Activated naive CD4-positive, alpha-beta T cell treated with Interleukin-2 at 50 U/mL for 16 hours (primary cell): ENCODE results near the gene NOTCH2.

ENCODE experiments used
- DNase-seq: peaks from one replicate; pipeline ENCODE4 v3.0.0-alpha.2; 2020

The NOTCH2 gene

GRCh38 chr1:119971710-119972570 is 97.5 kb downstream of the NOTCH2 start:
- no peak for DNase-seq

GRCh38 chr1:119968601-119969000 is 100.9 kb downstream of the NOTCH2 start:
- DNase-seq: no peak

DNA sequence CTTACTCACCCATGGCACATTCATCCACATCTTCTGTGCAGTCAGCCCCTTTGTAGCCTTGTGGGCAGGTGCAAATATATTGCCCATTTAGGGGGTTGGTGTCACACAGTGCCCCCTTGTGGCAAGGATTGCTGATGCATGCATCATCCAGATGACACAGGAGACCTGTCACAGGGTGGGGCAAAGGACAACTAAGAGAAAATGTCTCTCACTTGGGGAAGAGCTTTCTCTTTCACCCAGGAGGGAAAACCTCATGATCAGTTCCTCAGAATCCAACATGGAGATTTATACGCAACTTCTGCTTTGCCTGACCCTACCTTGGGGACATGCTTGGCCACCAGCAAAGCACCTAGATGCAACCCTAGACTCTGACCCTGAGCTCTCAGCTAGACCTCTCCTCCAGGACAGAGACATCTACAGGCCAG is 101.4 kb downstream of the NOTCH2 start:
- peak; percentile 82 for DNase-seq

DNA sequence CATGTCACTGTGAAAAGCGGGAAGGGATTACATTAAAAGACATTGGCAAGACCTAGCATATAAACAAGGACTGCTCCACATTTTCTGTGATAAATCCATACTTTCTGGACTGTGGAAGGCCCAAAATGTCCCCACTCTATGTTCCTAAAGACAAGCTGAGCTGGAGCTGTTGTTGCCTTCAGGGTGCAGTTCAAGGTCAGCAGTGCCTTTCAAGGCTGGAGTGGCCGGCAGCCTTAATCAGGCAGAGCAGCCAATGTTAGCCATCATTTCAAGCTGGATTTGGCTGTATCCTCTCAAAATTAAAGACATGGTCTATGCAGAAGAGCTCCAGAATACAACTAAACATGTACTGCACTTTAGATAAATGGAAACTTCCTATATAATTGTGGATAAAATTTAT is 102.8 kb downstream of the NOTCH2 start:
- no peak for DNase-seq

DNA sequence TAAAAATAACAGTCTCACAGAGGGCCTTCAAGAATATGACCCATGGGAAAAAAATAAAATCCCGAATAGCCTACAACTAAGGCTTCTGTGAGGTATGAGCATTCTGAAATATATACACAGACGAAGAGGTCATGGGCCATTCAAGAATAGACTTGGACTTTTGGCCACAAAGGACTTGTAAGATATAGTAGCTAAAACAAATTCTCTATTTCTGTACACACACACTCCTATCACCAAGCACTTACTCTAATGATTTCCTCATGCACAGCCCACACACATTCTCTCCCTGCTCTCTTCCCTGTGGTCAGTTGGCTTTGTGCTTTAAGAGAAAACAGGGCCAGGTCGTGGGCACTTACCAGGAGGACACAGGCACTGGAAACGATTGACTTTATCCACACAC is 103.4 kb downstream of the NOTCH2 start:
- DNase-seq: no peak

- DNase-seq: no peak
Observed at GRCh38 chr1:119964673-119965363, 104.6 kb downstream of the NOTCH2 start.

- no peak for DNase-seq
Observed at GRCh38 chr1:119962296-119962968, 107.0 kb downstream of the NOTCH2 start.

- DNase-seq: no peak
Observed at GRCh38 chr1:119960501-119960900, 109.0 kb downstream of the NOTCH2 start.

DNA sequence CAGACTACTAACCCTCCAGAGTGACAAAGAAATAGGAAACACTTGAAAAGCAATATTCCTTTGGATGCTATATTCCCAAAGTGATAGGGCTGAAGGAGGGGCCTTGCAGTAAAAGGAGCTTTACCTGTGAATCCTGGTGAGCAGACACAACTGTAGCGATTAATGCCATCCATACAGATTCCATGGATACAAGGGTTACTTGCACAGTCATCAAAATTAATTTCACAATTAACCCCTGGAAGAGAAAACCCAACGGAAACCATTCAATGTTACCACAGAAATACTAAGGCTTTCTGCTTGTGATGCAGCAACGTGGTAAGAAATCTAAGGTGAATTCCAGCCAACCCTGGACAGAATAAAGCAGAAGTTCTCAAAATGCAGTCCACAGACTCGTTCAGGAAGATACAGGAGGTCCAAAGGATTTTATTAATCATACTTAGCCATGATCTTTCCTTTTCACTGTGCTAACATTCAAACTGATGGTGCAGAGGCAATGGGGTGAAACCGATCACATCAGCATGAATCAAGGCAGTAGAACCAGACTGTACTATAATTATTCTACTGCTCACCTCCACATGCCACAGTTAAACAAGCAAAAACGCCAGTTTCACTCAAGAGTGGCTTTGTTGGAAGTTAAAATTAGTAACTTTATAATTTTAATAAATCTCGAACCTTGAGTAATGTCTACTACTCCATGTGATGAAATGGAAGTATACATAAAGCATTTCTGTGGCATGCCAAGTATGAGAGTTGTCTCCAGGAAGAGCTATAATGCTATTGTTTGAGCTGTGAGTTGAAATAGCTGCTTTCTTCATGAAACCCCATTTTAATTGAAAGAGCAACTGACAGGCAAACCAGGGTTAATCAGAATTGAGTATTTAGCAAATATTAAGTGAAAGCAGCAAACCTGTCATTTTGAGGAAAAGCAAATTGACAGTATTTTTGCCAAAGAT is 109.9 kb downstream of the NOTCH2 start:
- no peak for DNase-seq

GRCh38 chr1:119958223-119958622 is 111.2 kb downstream of the NOTCH2 start:
- DNase-seq: no peak

GRCh38 chr1:119956306-119956705 is 113.2 kb downstream of the NOTCH2 start:
- no peak for DNase-seq

- no peak for DNase-seq
Observed at GRCh38 chr1:119954476-119955422, 114.7 kb downstream of the NOTCH2 start.

DNA sequence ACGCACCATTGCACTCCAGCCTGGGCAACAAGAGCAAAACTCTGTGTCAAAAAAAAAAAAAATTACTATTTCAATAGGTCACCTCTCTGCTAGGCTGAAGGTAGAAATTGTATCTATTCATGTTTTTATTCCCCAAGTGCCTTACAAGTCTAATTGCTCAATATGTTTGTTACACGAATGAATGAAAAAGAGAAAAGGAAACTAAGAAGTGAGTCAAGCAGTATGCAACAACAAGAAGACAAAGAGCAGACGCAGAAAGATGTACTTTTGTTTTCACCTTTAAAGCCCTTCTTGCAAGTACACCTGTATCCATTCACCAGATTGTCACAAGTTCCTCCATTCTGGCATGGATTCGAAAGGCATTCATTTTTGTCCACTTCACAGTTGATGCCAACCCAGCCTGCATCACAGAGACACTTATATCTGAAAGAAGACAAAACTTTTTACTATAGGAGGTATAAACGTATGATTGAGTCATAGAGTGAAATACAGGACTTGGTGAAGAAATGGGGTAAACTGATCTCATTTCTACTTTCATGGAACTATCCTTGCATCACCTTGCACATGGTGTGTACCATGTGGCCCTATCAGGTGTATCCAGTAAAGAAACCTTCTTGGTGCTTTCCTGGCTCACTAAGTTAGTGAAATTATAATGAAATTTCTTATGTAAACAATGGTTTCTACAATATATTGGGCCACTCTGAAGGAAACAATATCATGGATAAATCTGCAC is 116.0 kb downstream of the NOTCH2 start:
- DNase-seq: no peak

DNA sequence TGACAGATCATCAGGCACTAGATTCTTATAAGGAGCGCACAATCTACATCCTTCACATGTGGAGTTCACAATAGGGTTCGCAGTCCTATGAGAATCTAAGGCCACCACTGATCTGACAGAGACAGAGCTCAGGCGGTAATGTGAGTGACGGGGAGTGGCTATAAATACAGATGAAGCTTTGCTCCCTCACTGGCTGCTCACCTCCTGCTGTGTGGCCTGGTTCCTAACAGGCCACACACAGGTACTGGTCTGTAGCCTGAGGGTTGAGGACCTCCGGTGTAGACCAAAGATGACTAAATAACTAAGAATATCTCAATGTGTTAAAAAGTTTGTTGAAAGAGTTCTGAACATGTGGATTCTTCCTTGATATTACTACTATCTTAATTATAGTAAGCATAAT is 117.0 kb downstream of the NOTCH2 start:
- DNase-seq: no peak

- peak; percentile 74 for DNase-seq
Observed at GRCh38 chr1:119948342-119949214, 120.9 kb downstream of the NOTCH2 start.

DNA sequence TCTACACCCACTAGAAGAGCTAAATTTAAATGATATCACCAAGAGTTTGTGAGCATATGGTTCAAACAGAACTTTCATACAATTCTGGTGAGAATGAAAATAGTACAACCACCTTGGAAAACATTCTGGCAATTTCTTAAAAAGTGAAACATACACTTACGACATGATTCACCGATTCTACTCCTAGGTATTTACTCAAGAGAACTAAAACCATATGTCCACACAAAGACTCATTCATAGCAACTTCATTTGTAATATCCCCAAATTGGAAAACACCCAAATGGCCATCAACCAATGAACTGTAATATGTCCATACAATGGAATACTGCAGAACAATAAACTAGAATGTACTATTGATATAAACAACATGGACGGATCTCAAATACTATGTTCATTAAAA is 122.0 kb downstream of the NOTCH2 start:
- DNase-seq: no peak

GRCh38 chr1:119946724-119947123 is 122.7 kb downstream of the NOTCH2 start:
- DNase-seq: no peak

DNA sequence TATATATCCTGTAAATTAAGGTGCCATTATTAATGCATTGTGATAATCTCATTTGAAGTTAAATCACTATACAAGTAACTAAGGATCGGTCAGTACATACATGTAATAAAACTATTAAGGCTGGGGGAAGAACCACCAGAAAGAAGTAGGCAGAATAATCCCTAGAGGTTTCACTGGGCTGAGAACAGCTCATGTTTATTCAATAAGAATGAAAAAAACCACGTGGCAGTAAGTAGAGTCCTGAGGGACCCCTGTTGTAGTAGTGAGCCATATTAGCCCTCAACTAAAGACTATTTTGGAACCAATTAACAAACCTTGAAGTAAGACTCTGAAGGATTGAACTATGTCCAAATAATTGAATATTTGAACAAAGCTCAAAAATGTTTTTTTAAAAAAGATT is 126.2 kb downstream of the NOTCH2 start:
- DNase-seq: no peak

GRCh38 chr1:119941392-119941791 is 128.1 kb downstream of the NOTCH2 start:
- no peak for DNase-seq

- no peak for DNase-seq
Observed at GRCh38 chr1:119940697-119941096, 128.8 kb downstream of the NOTCH2 start.
